SK-N-SH (cell line): ENCODE results near the gene CEP152. TPM values are rescaled to one million over a fixed set of nuclear protein-coding genes. Genes with fewer than 3 reads are reported as not detected.

Experiments
- CTCF ChIA-PET: fragments of 300-600, 350-600 bp; formaldehyde crosslinking; extraction: SDS; loops from one replicate; lab custom pipeline; 2021; lab: Yijun Ruan, JAX
- POLR2A ChIA-PET: fragments of 350-600 bp; sonication (Branson Sonifier 250); formaldehyde crosslinking; extraction: SDS; loops from one replicate; lab custom pipeline; 2020; ENCODE audit warnings: antibody characterized with exemption, inconsistent platforms; lab: Yijun Ruan, JAX
- DNase-seq: peaks from one replicate; pipeline ENCODE4 v3.0.0; 2012
- H2AFZ ChIP-seq: fragments of 200-600 bp; sonication (generic); 2 replicates; pipeline ENCODE4 v1.8.1; 2016; ENCODE audit warnings: antibody characterized with exemption, mild to moderate bottlenecking, low read depth
- H3F3A ChIP-seq: fragments of 200-600 bp; sonication (generic); replicated peaks from 2 replicates; pipeline ENCODE3; 2016; ENCODE audit warnings: antibody characterized with exemption, mild to moderate bottlenecking; ENCODE audit not compliant: insufficient read depth
- H3K27ac ChIP-seq, 2 experiments: fragments of 200-500 bp in 1 of 2; fragments of 200-600 bp in 1 of 2; sonication (Bioruptor generic) in 1 of 2; sonication (generic), shearing (Covaris generic) in 1 of 2; 2 replicates each; pipeline versions ENCODE4 v1.5.1 to v1.6.1; 2014 to 2016; ENCODE audit warnings: low read depth in 2 of 2, inconsistent platforms in 1 of 2, low read length in 1 of 2, mild to moderate bottlenecking in 1 of 2, mixed read lengths in 1 of 2
- H3K27me3 ChIP-seq: fragments of 200-600 bp; sonication (generic), shearing (Covaris generic); 2 replicates; pipeline ENCODE4 v1.6.1; 2016; ENCODE audit warnings: mixed run types; ENCODE audit not compliant: insufficient read depth
- H3K36me3 ChIP-seq, 2 experiments: fragments of 200-500 bp in 1 of 2; fragments of 200-600 bp in 1 of 2; sonication (Bioruptor generic) in 1 of 2; sonication (generic) in 1 of 2; replicated peaks in 1 of 2; 2 replicates each; pipeline versions ENCODE3 to v1.5.1; 2014 to 2016; ENCODE audit warnings: low read length in 1 of 2, mild to moderate bottlenecking in 1 of 2; ENCODE audit not compliant: insufficient read depth in 2 of 2, control insufficient read depth in 1 of 2
- H3K4me1 ChIP-seq, 2 experiments: fragments of 200-500 bp in 1 of 2; fragments of 200-600 bp in 1 of 2; sonication (Bioruptor generic) in 1 of 2; sonication (generic), shearing (Covaris generic) in 1 of 2; 2 replicates each; pipeline versions ENCODE4 v1.5.1 to v1.6.1; 2014 to 2016; ENCODE audit warnings: low read depth in 1 of 2, low read length in 1 of 2, mixed run types in 1 of 2; ENCODE audit not compliant: insufficient read depth in 2 of 2, control insufficient read depth in 1 of 2
- H3K4me2 ChIP-seq: fragments of 200-600 bp; sonication (generic), shearing (Covaris generic); 2 replicates; pipeline ENCODE4 v1.6.1; 2017; ENCODE audit warnings: mixed run types
- H3K4me3 ChIP-seq, 2 experiments: fragments of 200-500 bp in 1 of 2; fragments of 200-600 bp in 1 of 2; sonication (Bioruptor generic) in 1 of 2; sonication (generic), shearing (Covaris generic) in 1 of 2; 2 replicates each; pipeline versions ENCODE4 v1.5.1 to v1.8.1; 2014 to 2016; ENCODE audit warnings: low read depth in 2 of 2, inconsistent platforms in 1 of 2, low read length in 1 of 2, mild to moderate bottlenecking in 1 of 2, mixed read lengths in 1 of 2, moderate library complexity in 1 of 2
- H3K79me2 ChIP-seq: fragments of 200-600 bp; sonication (generic); 2 replicates; pipeline ENCODE4 v1.8.1; 2017; ENCODE audit warnings: mild to moderate bottlenecking; ENCODE audit not compliant: insufficient read depth
- H3K9ac ChIP-seq: fragments of 200-600 bp; sonication (generic); 2 replicates; pipeline ENCODE4 v1.6.1; 2017; ENCODE audit warnings: mixed run types
- H3K9me2 ChIP-seq: fragments of 200-600 bp; sonication (generic); 2 replicates; pipeline ENCODE4 v1.6.1; 2017; ENCODE audit warnings: mixed run types
- H3K9me3 ChIP-seq: fragments of 200-600 bp; sonication (generic); 2 replicates; pipeline ENCODE4 v1.6.1; 2017; ENCODE audit warnings: mixed run types, mild to moderate bottlenecking, moderate library complexity
- H4K20me1 ChIP-seq: fragments of 200-600 bp; sonication (generic); 2 replicates; pipeline ENCODE4 v1.6.1; 2017; ENCODE audit warnings: mild to moderate bottlenecking, mixed run types; ENCODE audit not compliant: insufficient read depth
- CHD2 ChIP-seq: fragments of 150-350 bp; IDR thresholded peaks from 2 replicates; pipeline ENCODE4 v1.6.1; 2018; ENCODE audit warnings: low read length; ENCODE audit not compliant: partially characterized antibody
- EP300 ChIP-seq, 2 experiments: IDR thresholded peaks; 2 replicates each; pipeline versions ENCODE4 v1.4.0 to v1.6.1; 2012; ENCODE audit warnings: borderline replicate concordance in 1 of 2, low read depth in 1 of 2, low read length in 1 of 2
- EZH2phosphoT487 ChIP-seq: fragments of 200-600 bp; sonication (generic); IDR thresholded peaks from 2 replicates; pipeline ENCODE4 v1.6.1; 2017; ENCODE audit warnings: low read depth, mixed run types, mild to moderate bottlenecking, antibody characterized with exemption, moderate library complexity, borderline replicate concordance
- FOSL2 ChIP-seq: IDR thresholded peaks from 2 replicates; pipeline ENCODE4 v1.4.0; 2012; ENCODE audit warnings: low read depth, mild to moderate bottlenecking, moderate library complexity, borderline replicate concordance
- FOXJ3 ChIP-seq: sonication (generic); formaldehyde crosslinking; IDR thresholded peaks from 2 replicates; pipeline ENCODE4 v1.5.1; 2020; ENCODE audit warnings: mild to moderate bottlenecking, missing genetic modification reagents
- GABPA ChIP-seq: IDR thresholded peaks from 2 replicates; pipeline ENCODE4 v1.4.0; 2012; ENCODE audit warnings: low read depth, mild to moderate bottlenecking
- MAX ChIP-seq: IDR thresholded peaks from 2 replicates; pipeline ENCODE4 v1.4.0; 2012; ENCODE audit warnings: low read depth
- MEF2A ChIP-seq: IDR thresholded peaks from 2 replicates; pipeline ENCODE4 v1.4.0; 2012; ENCODE audit warnings: low read depth, borderline replicate concordance
- MXI1 ChIP-seq: IDR thresholded peaks from 2 replicates; pipeline ENCODE4 v1.6.1; 2012; ENCODE audit warnings: mild to moderate bottlenecking, low read depth, low read length, improper control_type of control experiment
- NFIC ChIP-seq: IDR thresholded peaks from 2 replicates; pipeline ENCODE4 v1.4.0; 2012; ENCODE audit warnings: borderline replicate concordance
- PBX3 ChIP-seq: IDR thresholded peaks from 2 replicates; pipeline ENCODE4; 2012
- POLR2AphosphoS5 ChIP-seq: IDR thresholded peaks from 2 replicates; pipeline ENCODE4 v1.6.1; 2012; ENCODE audit warnings: low read depth, low read length
- RCOR1 ChIP-seq: fragments of 150-350 bp; IDR thresholded peaks from 2 replicates; pipeline ENCODE4 v1.6.1; 2017; ENCODE audit warnings: antibody characterized with exemption, low read length
- RFX5 ChIP-seq: IDR thresholded peaks from 2 replicates; pipeline ENCODE4 v1.6.1; 2012; ENCODE audit warnings: mild to moderate bottlenecking, improper control_type of control experiment, low read length
- RXRA ChIP-seq: IDR thresholded peaks from 2 replicates; pipeline ENCODE4 v1.4.0; 2012; ENCODE audit warnings: low read depth, mild to moderate bottlenecking, borderline replicate concordance
- TAF1 ChIP-seq: IDR thresholded peaks from 2 replicates; pipeline ENCODE4 v1.6.1; 2012; ENCODE audit warnings: low read depth, mild to moderate bottlenecking, low read length, moderate library complexity, borderline replicate concordance
- TCF12 ChIP-seq: IDR thresholded peaks from 2 replicates; pipeline ENCODE4 v1.4.0; 2012
- USF1 ChIP-seq: IDR thresholded peaks from 2 replicates; pipeline ENCODE4 v1.4.0; 2012; ENCODE audit warnings: low read depth, borderline replicate concordance
- YY1 ChIP-seq: IDR thresholded peaks from 2 replicates; pipeline ENCODE4 v1.4.0; 2012; ENCODE audit warnings: low read depth, mild to moderate bottlenecking
- WGBS: methylation state at CpG from one replicate; pipeline ENCODE4 v1.1.6; 2017; ENCODE audit warnings: low lambda C conversion rate; 5-methylcytosine and 5-hydroxymethylcytosine counted together
- polyA plus RNA-seq, 3 experiments: library from polyadenylated mRNA; depleted of rRNA; stranded (reverse); fragments of >200 nt; gene quantifications; 2 replicates each; pipeline ENCODE4 v1.2.3, GENCODE V29; 2012

The CEP152 gene
- polyA plus RNA-seq, 1 of the 3 experiments (the other 2 are of a cell fraction), result 0.71 TPM

- no peak overlapping the region for H2AFZ ChIP-seq
- H3K4me3 ChIP-seq, result no peak overlapping the region
- no peak for DNase-seq
- no peaks in the 10 kb centered on the region for H3K27me3 ChIP-seq
- H3K9me3 ChIP-seq, result peaks cover 4% of the 10 kb centered on the region; the same call in 1 of the 2 replicates
- H3F3A ChIP-seq, result peaks cover 41% of the 10 kb centered on the region
- H3K79me2 ChIP-seq, result 0 out of 2 replicates have a peak, but pooled peaks cover 6% of the 10 kb centered on the region
- CTCF ChIA-PET, result no interaction called here
- WGBS, result 56% methylated on average over 2 of the region's 2 CpGs
- peaks cover 0 to 3% of the 10 kb centered on the region in 2 experiments for H3K36me3 ChIP-seq
- POLR2A ChIA-PET, result no interaction called here
- H3K4me1 ChIP-seq, result peaks cover 0 to 23% of the 10 kb centered on the region in 2 experiments; a peak in 2 of 4 replicates
- no peaks in the 10 kb centered on the region for H4K20me1 ChIP-seq
- no peaks in the 10 kb centered on the region for H3K9me2 ChIP-seq
- H3K4me2 ChIP-seq, result no peak overlapping the region
- no peak overlapping the region for H3K9ac ChIP-seq
- TF ChIP-seq PBX3, result no peak
- TF ChIP-seq MXI1, result no peak
- TF ChIP-seq GABPA, result no peak
- no peak for TF ChIP-seq FOXJ3
- no peak for TF ChIP-seq MAX
- no peak for TF ChIP-seq CHD2
- no peak for TF ChIP-seq FOSL2
- TF ChIP-seq TCF12, result no peak
- TF ChIP-seq YY1, result no peak
- no peak for TF ChIP-seq RXRA
- no peak for TF ChIP-seq RFX5
- no peak for TF ChIP-seq RCOR1
- TF ChIP-seq TAF1, result no peak
- no peak for TF ChIP-seq USF1
- no peak for TF ChIP-seq NFIC
- TF ChIP-seq POLR2AphosphoS5, result no peak
- TF ChIP-seq EZH2phosphoT487, result no peak
- TF ChIP-seq MEF2A, result no peak
- no peak for TF ChIP-seq EP300 (IDR thresholded peaks at IDR 0.05; ENCODE audit: borderline replicate concordance in 1 of 2, low read depth in 1 of 2, low read length in 1 of 2)
- H3K27ac ChIP-seq, result no peak overlapping the region
Measured at GRCh38 chr15:48688493-48688892, 122.4 kb downstream of the CEP152 start.

Other genes starting within 250 kb of the CEP152 start
- 248 and 298 TPM in 2 replicates for gene FBN1, start 165.4 kb downstream of the CEP152 start, polyA plus RNA-seq (2012; rRNA removed)
- 170 and 228 TPM in 2 replicates for gene EID1, start 67.1 kb upstream of the CEP152 start, polyA plus RNA-seq (2012; rRNA removed)
- gene SHC4, start 152.8 kb upstream of the CEP152 start, polyA plus RNA-seq (2012; rRNA removed), result 1.6 and 1.9 TPM in 2 replicates
- gene SECISBP2L, start 235.4 kb upstream of the CEP152 start, polyA plus RNA-seq (2012; rRNA removed), result 6.0 and 7.7 TPM in 2 replicates